GM12878 (cell line): ENCODE results near the gene SLC12A9.

Experiments used
- EGR1 ChIP-seq, 2 experiments: IDR thresholded peaks; 1 replicate in 1 of 2; 2 replicates in 1 of 2; pipeline ENCODE4 v1.6.1; 2011 to 2012; ENCODE audit warnings: low read depth in 2 of 2, low read length in 2 of 2, borderline replicate concordance in 1 of 2, mild to moderate bottlenecking in 1 of 2, moderate library complexity in 1 of 2
- FOXM1 ChIP-seq: IDR thresholded peaks from 2 replicates; pipeline ENCODE4 v1.6.1; 2012; ENCODE audit warnings: low read depth, mild to moderate bottlenecking, inconsistent platforms, low read length, moderate library complexity
- MAX ChIP-seq: IDR thresholded peaks from 2 replicates; pipeline ENCODE4 v1.6.1; 2012; ENCODE audit warnings: low read depth, low read length, improper control_type of control experiment
- NR2C2 ChIP-seq: IDR thresholded peaks from 2 replicates; pipeline ENCODE4 v1.6.1; 2011; ENCODE audit warnings: borderline replicate concordance, low read depth; ENCODE audit not compliant: control insufficient read depth, insufficient read length
- NRF1 ChIP-seq: conservative IDR thresholded peaks from 2 replicates; pipeline ENCODE4 v1.6.1; 2011; ENCODE audit warnings: mild to moderate bottlenecking, low read depth, low read length, improper control_type of control experiment
- POLR2A ChIP-seq: IDR thresholded peaks from 2 replicates; pipeline ENCODE4 v1.6.1; 2011; ENCODE audit warnings: low read depth, mild to moderate bottlenecking, low read length
- SMAD1 ChIP-seq: fragments of 450-650 bp; IDR thresholded peaks from 2 replicates; pipeline ENCODE4 v1.6.1; 2018; ENCODE audit warnings: mild to moderate bottlenecking, low read depth; ENCODE audit not compliant: partially characterized antibody
- SMC3 ChIP-seq: IDR thresholded peaks from 2 replicates; pipeline ENCODE4 v1.6.1; 2011; ENCODE audit warnings: low read length, improper control_type of control experiment, borderline replicate concordance
- SRF ChIP-seq, 2 experiments: IDR thresholded peaks; 2 replicates each; pipeline ENCODE4 v1.6.1; 2011; ENCODE audit warnings: low read depth in 2 of 2, low read length in 2 of 2, mild to moderate bottlenecking in 1 of 2, moderate library complexity in 1 of 2
- TBL1XR1 ChIP-seq: IDR thresholded peaks from 2 replicates; pipeline ENCODE4 v1.6.1; 2012; ENCODE audit warnings: low read depth, low read length, improper control_type of control experiment
- ZNF687 ChIP-seq: fragments of 450-650 bp; IDR thresholded peaks from 2 replicates; pipeline ENCODE4 v1.6.1; 2017; ENCODE audit warnings: mild to moderate bottlenecking, moderate library complexity
- TF ChIP-seq, protein P1 (sequence below), 3 experiments: IDR thresholded peaks in 2 of 3; conservative IDR thresholded peaks in 1 of 3; 2 replicates each; pipeline ENCODE4 v1.5.1; 2011; ENCODE audit warnings: low read depth in 3 of 3, low read length in 3 of 3, mild to moderate bottlenecking in 3 of 3, control low read depth in 2 of 3, moderate library complexity in 2 of 3, inconsistent platforms in 1 of 3, mixed read lengths in 1 of 3; ENCODE audit not compliant: control insufficient read depth in 2 of 3, insufficient read depth in 1 of 3; ENCODE audit errors: extremely low read depth in 1 of 3

DNA sequence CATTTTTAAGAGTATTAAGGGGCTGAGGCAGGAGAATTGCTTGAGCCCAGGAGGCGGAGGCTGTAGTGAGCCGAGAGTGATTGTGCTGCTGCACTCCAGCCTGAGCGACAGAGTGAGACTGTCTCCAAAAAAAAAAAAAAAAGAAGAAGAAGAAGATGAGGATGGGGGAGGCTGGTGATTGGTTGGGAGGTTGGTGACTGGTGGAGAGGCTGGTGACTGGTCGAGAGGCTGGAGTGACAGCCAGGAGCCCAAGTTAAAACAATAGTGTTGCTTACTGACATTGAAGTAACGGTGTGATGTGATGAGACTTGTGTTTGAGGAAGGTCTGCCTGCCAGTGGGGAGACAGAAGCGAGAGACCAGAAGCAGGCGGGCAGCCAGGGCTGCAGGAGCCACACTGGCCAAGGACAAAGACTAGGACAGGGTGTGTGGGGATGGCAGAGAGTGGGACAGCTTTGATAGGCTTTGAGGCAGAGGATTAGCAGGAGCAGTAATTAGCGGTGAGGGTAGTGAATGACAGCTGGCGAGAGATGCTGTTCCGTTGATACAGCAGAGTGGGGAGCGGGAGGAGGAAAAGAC lies 27.3 kb downstream of the SLC12A9 start:
- TF ChIP-seq FOXM1 (no peak), MAX (no peak), TBL1XR1 (no peak), ZNF687 (no peak), NR2C2 (no peak), POLR2A (no peak), SRF (IDR thresholded peaks at IDR 0.05; ENCODE audit: low read depth in 2 of 2, low read length in 2 of 2) (no peak), SMAD1 (no peak), EGR1 (IDR thresholded peaks at IDR 0.05; ENCODE audit: borderline replicate concordance in 1 of 2, low read depth in 2 of 2, low read length in 2 of 2) (no peak), NRF1 (no peak), SMC3 (no peak)
- TF ChIP-seq, protein P1, sequence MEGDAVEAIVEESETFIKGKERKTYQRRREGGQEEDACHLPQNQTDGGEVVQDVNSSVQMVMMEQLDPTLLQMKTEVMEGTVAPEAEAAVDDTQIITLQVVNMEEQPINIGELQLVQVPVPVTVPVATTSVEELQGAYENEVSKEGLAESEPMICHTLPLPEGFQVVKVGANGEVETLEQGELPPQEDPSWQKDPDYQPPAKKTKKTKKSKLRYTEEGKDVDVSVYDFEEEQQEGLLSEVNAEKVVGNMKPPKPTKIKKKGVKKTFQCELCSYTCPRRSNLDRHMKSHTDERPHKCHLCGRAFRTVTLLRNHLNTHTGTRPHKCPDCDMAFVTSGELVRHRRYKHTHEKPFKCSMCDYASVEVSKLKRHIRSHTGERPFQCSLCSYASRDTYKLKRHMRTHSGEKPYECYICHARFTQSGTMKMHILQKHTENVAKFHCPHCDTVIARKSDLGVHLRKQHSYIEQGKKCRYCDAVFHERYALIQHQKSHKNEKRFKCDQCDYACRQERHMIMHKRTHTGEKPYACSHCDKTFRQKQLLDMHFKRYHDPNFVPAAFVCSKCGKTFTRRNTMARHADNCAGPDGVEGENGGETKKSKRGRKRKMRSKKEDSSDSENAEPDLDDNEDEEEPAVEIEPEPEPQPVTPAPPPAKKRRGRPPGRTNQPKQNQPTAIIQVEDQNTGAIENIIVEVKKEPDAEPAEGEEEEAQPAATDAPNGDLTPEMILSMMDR (IDR thresholded peaks at IDR 0.05 in 2 of 3, conservative IDR thresholded peaks at IDR 0.05 in 1 of 3; ENCODE audit: control insufficient read depth in 2 of 3, extremely low read depth in 1 of 3, insufficient read depth in 1 of 3, low read depth in 3 of 3, low read length in 3 of 3), result no peak
